ENCODE results near the gene PCDH20. TPM values are rescaled to one million over a fixed set of nuclear protein-coding genes. Genes with fewer than 3 reads are reported as not detected.

The PCDH20 gene
- total RNA-seq, 1 donor: not detected

- no peak overlapping the region for H3K4me3 ChIP-seq (ENCODE audit: insufficient read depth, low read length)
- TF ChIP-seq CTCF (IDR thresholded peaks at IDR 0.05; ENCODE audit: extremely low read depth, low read depth, low read length): no peak
- H3K27me3 ChIP-seq (ENCODE audit: insufficient read depth, low read length): no peaks in the 10 kb centered on the region
- H3K27ac ChIP-seq (ENCODE audit: low read depth, low read length): no peak overlapping the region
- H3K4me2 ChIP-seq (ENCODE audit: insufficient read depth, low read length): no peak overlapping the region
- H2AFZ ChIP-seq (ENCODE audit: low read length): no peak overlapping the region
- H4K20me1 ChIP-seq (ENCODE audit: insufficient read depth, low read length): no peaks in the 10 kb centered on the region
- DNase-seq (ENCODE audit: insufficient read length, low spot score, missing footprints): peak; percentile 29
- no peaks in the 10 kb centered on the region for H3K9me3 ChIP-seq (ENCODE audit: low read depth, low read length)
- no peaks in the 10 kb centered on the region for H3K79me2 ChIP-seq (ENCODE audit: insufficient read depth, low read length)
- H3K36me3 ChIP-seq (ENCODE audit: insufficient read depth, low read length): no peaks in the 10 kb centered on the region
- no peaks in the 10 kb centered on the region for H3K4me1 ChIP-seq (ENCODE audit: insufficient read depth, low read length)
Observed at GRCh38 chr13:61413572-61414535, 1.8 kb downstream of the PCDH20 start.

- no peaks in the 10 kb centered on the region for H3K4me1 ChIP-seq (ENCODE audit: insufficient read depth, low read length)
- H3K9me3 ChIP-seq (ENCODE audit: low read depth, low read length): no peaks in the 10 kb centered on the region
- no peaks in the 10 kb centered on the region for H3K27me3 ChIP-seq (ENCODE audit: insufficient read depth, low read length)
- no peaks in the 10 kb centered on the region for H4K20me1 ChIP-seq (ENCODE audit: insufficient read depth, low read length)
- H2AFZ ChIP-seq (ENCODE audit: low read length): no peak overlapping the region
- no peak overlapping the region for H3K4me2 ChIP-seq (ENCODE audit: insufficient read depth, low read length)
- no peak overlapping the region for H3K27ac ChIP-seq (ENCODE audit: low read depth, low read length)
- H3K36me3 ChIP-seq (ENCODE audit: insufficient read depth, low read length): no peaks in the 10 kb centered on the region
- H3K79me2 ChIP-seq (ENCODE audit: insufficient read depth, low read length): no peaks in the 10 kb centered on the region
- DNase-seq (ENCODE audit: insufficient read length, low spot score, missing footprints): peak; percentile 11
- no peak overlapping the region for H3K4me3 ChIP-seq (ENCODE audit: insufficient read depth, low read length)
- TF ChIP-seq CTCF (IDR thresholded peaks at IDR 0.05; ENCODE audit: extremely low read depth, low read depth, low read length): peak; percentile 37
Observed at GRCh38 chr13:61410669-61411297, 4.9 kb downstream of the PCDH20 start.

GRCh38 chr13:61410266-61410665, 5.4 kb downstream of the PCDH20 start:
- TF ChIP-seq CTCF (IDR thresholded peaks at IDR 0.05; ENCODE audit: extremely low read depth, low read depth, low read length): no peak
- Histone ChIP-seq H3K4me1 (ENCODE audit: insufficient read depth, low read length) (no peaks in the 10 kb centered on the region), H3K36me3 (ENCODE audit: insufficient read depth, low read length) (no peaks in the 10 kb centered on the region), H3K79me2 (ENCODE audit: insufficient read depth, low read length) (no peaks in the 10 kb centered on the region), H3K4me3 (ENCODE audit: insufficient read depth, low read length) (no peak overlapping the region), H4K20me1 (ENCODE audit: insufficient read depth, low read length) (no peaks in the 10 kb centered on the region), H3K27me3 (ENCODE audit: insufficient read depth, low read length) (no peaks in the 10 kb centered on the region), H2AFZ (ENCODE audit: low read length) (no peak overlapping the region), H3K9me3 (ENCODE audit: low read depth, low read length) (no peaks in the 10 kb centered on the region), H3K27ac (ENCODE audit: low read depth, low read length) (no peak overlapping the region), H3K4me2 (ENCODE audit: insufficient read depth, low read length) (no peak overlapping the region)
- DNase-seq (ENCODE audit: insufficient read length, low spot score, missing footprints): no peak

- no peaks in the 10 kb centered on the region for H3K27me3 ChIP-seq (ENCODE audit: insufficient read depth, low read length)
- TF ChIP-seq CTCF (IDR thresholded peaks at IDR 0.05; ENCODE audit: extremely low read depth, low read depth, low read length): no peak
- no peaks in the 10 kb centered on the region for H3K9me3 ChIP-seq (ENCODE audit: low read depth, low read length)
- no peaks in the 10 kb centered on the region for H3K36me3 ChIP-seq (ENCODE audit: insufficient read depth, low read length)
- no peak overlapping the region for H3K4me2 ChIP-seq (ENCODE audit: insufficient read depth, low read length)
- H3K4me1 ChIP-seq (ENCODE audit: insufficient read depth, low read length): no peaks in the 10 kb centered on the region
- H4K20me1 ChIP-seq (ENCODE audit: insufficient read depth, low read length): no peaks in the 10 kb centered on the region
- H3K4me3 ChIP-seq (ENCODE audit: insufficient read depth, low read length): no peak overlapping the region
- no peak for DNase-seq (ENCODE audit: insufficient read length, low spot score, missing footprints)
- no peaks in the 10 kb centered on the region for H3K79me2 ChIP-seq (ENCODE audit: insufficient read depth, low read length)
- no peak overlapping the region for H2AFZ ChIP-seq (ENCODE audit: low read length)
- no peak overlapping the region for H3K27ac ChIP-seq (ENCODE audit: low read depth, low read length)
Observed at GRCh38 chr13:61408571-61408970, 7.1 kb downstream of the PCDH20 start.
